ENCODE measurements around the gene RAPGEF3.

The RAPGEF3 gene, protein sequence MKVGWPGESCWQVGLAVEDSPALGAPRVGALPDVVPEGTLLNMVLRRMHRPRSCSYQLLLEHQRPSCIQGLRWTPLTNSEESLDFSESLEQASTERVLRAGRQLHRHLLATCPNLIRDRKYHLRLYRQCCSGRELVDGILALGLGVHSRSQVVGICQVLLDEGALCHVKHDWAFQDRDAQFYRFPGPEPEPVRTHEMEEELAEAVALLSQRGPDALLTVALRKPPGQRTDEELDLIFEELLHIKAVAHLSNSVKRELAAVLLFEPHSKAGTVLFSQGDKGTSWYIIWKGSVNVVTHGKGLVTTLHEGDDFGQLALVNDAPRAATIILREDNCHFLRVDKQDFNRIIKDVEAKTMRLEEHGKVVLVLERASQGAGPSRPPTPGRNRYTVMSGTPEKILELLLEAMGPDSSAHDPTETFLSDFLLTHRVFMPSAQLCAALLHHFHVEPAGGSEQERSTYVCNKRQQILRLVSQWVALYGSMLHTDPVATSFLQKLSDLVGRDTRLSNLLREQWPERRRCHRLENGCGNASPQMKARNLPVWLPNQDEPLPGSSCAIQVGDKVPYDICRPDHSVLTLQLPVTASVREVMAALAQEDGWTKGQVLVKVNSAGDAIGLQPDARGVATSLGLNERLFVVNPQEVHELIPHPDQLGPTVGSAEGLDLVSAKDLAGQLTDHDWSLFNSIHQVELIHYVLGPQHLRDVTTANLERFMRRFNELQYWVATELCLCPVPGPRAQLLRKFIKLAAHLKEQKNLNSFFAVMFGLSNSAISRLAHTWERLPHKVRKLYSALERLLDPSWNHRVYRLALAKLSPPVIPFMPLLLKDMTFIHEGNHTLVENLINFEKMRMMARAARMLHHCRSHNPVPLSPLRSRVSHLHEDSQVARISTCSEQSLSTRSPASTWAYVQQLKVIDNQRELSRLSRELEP

GRCh38 chr12:47758834-47759690 is at the start of gene RAPGEF3:
Gene RAPGEF3 (minus strand): TSS chr12:47758880. CDS start chr12:47758556, 324 bp downstream.
- peak; percentile 54 for DNase-seq

DNA sequence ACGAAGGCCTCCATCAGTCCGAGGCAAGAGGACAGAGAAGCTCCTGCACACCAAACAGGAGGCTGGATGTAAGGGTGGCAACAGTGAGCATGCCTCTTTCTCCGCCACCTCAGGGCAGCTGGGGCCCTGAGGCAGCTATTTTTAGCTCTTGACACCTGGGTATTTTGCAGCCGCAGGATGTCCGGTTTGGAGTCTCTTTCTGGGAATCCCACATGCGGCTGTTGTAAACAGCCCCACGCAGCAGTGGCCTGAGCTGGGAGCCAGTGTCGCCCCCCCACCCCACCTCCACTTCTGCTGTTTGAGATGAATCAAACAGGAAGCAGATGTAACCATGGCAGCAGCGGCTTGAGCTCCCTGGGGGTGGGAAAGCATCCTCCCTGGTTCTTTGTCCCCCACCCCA is 49.4 kb upstream of the RAPGEF3 start:
- DNase-seq = no peak

- no peak for DNase-seq
These were observed 48.7 kb upstream of the RAPGEF3 start for GRCh38 chr12:47807338-47807737.

GRCh38 chr12:47805417-47805816 is 46.7 kb upstream of the RAPGEF3 start:
- no peak for DNase-seq

- no peak for DNase-seq
These were observed 45.5 kb upstream of the RAPGEF3 start for GRCh38 chr12:47804171-47804570.

DNA sequence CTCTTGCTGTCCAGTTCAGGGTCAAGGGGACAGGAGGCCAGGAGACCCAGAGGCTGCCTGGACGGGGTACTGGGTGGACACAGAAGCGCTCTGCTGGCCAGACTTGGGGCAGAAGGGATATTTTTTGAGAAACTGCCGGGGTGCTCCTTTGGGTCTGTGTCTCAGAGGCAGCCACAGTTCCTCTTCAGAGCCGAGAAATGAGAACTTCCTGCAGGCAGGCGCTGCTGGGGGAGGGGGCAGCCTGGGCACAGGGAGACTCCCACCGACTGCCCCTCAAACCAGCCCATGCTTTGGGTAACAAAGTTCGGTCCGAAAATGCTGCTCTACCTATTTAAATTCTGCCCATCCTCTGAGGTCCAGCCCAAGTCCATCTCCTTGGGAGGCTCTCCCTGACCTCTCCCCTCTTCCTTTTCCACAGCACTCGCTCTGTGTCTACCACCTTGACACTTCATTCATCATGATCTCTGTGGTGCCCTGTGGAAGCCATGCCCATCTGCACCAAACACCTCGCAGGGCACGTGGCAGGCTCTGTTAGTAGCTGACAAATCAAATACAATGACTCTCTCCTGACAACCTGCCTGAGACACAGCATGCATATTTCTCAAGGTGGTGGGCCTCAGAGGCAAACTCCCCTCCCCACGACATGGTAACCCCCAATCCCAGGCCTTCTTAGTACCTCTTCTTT is 44.7 kb upstream of the RAPGEF3 start:
- no peak for DNase-seq

DNA sequence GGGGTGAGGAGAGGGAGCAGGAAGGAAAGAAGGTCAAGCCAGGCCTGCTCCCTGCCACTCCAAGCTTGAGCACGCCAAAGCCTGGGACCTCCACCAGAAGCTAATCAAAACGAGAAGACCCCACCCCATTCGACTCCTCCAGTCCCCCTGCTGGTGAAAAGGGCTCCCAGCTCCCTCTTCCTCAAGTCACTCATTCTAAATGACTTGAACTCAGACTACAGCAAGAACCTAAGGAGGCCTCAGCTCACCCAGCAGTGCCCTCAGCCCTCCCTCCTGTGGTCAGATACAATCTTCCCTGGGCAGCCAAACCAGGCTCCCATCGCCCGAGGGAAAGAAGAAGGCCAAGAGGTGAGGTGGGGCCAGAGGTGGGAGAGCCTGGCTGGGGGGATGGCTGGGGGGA is 43.6 kb upstream of the RAPGEF3 start:
- no peak for DNase-seq

DNA sequence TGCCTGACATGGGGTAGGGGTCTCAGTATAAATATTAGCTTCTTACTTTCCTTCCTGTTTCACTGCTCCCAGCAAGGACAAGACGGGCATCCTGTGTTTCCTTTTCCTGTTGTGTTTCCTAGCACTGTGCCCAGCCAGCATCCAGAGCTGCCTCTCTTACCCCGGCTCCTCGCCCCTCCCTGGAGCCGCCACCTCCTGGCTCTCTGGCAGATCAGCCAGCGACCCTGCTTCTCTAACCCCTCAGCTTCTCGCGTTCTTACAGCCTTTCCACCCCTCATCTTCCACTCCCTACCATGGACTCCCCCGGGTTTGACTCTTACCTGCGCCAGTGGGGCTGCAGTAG is 43.2 kb upstream of the RAPGEF3 start:
- no peak for DNase-seq

DNA sequence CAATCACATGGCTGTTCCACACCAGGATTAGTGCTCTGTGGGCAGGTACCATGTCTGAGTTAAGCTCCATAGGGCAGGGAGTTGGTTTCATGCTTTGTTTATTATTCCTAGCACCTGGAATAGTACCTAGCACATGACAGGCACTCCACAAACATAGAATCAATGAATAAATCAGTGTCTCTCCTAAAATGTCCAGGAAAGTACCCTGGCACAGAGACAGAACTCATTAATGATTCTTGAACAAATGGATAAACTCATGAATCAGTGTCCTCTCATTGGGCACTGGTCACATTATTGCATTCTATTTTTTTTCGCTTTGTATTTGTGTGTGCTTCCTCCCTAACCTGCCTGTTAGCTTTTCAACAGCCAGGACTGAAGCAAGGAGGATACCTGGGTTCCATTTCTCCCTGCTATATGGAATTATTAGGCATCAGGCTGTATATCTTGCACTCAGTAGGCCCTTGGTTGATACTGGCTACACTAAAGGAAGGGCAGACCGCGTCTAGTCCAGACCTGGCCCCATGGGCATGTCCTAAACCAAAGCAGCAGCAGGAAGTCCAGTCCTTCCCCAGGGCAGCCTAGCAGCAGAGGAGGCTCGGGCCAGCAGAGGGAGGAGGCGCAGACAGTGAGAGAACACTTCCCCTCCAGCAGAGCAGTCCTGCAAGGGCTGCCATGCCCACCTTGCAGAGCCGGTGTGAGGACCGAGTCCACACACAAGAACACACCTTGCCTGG is 42.7 kb upstream of the RAPGEF3 start:
- DNase-seq = no peak

- DNase-seq = no peak
These were observed 41.9 kb upstream of the RAPGEF3 start for GRCh38 chr12:47800582-47800981.

- no peak for DNase-seq
These were observed 40.8 kb upstream of the RAPGEF3 start for GRCh38 chr12:47799357-47799955.

DNA sequence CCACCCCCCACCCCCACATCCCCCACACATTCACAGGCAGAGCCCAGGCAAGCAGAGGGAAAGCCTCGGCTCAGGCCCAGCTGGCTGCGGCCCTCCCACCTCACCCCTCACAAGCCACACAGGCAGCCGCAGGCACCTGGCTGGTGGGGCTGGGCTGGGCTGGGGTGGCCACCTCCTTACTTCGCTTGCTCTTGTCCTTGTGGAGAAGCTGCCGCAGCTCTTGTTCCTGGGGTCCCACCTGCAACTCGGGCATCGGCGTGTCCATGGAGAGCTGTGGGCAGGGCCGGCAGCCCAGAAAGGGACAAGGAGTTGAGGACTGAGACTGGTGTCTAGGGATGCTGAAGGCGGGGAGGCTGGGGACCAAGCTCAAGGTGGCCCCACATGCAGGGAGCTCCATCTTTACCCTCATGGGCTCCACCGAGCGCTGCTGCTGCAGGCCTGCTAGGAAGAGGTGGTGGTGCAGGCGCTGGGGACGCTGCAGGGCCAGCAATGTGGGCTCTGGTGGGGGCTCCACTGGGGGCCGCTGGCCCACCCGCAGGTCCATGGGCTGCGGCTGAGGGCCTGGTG is 39.8 kb upstream of the RAPGEF3 start:
- DNase-seq = no peak

GRCh38 chr12:47797441-47797840 is 38.8 kb upstream of the RAPGEF3 start:
- DNase-seq = no peak

DNA sequence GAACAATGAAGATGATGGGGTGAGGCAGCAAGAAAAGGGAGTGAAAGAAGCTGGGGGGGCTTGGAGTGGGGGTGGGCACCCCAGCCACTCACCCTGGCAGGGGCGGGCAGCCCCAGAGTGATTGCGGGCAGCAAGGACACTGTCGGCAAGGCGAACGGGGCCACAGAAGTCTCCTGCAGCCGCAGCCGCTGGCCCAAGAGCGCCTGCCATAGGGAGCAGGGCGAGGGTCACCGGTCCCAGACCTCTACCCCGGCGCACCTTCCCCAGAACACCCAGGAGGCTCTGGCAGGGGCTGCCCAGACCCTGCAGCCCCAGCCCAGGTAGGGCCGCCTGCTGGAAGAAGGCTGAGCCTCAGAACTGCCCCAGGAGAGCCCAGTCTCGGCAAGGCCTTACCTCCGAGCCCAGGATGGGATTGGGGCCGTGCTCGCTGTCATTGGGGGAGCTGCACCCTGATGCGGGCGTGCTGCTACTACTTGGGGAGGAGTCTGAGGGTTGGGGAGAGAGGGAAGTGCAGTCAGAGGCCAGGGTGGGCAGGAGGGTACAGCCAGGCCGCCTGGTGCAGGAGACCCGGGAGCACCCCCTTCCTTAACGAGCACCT is 37.2 kb upstream of the RAPGEF3 start:
- DNase-seq = no peak

DNA sequence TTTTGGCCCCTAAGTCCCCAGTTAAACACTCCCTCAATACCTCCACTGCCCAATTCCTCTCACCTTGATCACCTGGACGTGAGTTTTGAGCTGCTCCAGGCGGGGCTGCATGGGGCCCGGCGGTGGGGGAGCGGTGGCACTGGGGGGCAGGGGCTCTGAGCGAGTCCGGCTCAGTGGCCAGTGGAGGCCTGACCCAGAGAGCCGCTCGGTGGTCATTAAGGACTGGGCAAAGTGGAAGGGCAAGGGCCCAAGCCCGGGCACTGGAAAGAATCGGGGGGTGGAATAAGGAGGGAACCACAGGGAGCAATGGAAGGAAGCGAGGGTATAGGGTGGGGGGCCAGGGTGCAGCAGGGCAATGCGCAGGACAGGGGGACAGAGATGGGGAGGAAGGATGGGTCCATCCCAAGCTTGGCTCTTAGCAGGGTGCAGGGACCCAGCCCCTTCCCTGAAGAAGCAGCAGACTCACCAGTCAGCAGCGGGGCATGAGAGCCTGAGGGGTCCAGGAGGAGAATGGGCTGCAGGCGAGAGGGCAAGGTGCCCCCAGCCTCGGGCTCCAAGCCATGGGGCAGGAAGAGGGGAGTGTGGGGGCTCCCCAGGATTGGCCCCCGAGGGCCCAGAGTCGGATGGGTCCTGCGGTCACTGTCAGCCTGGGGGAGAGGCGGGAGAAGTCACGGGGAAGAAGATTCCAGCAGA is 36.6 kb upstream of the RAPGEF3 start:
- DNase-seq = no peak

GRCh38 chr12:47794679-47795078 is 36.0 kb upstream of the RAPGEF3 start:
- no peak for DNase-seq

DNA sequence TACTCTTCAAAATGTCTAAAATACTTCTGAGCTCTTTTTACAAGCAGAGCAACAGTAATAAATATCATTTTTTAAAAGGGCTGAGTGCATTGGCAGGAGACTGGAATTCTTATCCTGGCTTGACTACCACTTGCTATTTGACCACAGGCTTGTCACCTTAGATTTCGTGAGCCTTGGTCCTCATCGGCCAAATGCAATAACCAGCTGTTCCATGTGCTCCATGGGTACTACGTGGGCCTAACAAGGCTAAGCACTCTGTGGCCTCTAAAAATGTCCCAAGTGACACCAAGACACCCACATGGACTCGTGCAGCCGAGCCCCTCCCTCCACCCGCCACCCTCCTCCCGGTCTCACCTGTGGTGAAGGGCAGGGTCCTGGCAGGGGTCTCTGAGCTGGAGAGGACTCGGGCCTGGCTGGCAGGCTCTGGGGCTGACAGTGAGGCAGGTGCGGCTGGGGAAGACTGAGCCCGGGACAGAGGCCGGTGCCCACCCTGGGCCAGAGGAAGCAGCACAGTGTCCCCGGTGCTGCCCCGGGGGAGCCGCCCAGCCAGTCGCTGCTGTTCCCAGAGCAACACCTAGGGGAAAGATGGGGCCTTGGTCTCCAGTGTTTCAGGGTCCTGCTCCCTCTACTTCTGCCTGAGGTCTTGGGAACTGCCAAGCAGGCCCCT is 34.5 kb upstream of the RAPGEF3 start:
- DNase-seq = no peak

- DNase-seq = no peak
These were observed 33.2 kb upstream of the RAPGEF3 start for GRCh38 chr12:47791874-47792273.

GRCh38 chr12:47791351-47791746 is 32.7 kb upstream of the RAPGEF3 start:
- no peak for DNase-seq
